22Rv1 (cell line): ENCODE measurements around the gene MPP3.

Source experiments
- H3K27ac ChIP-seq: fragments of 450-650 bp; 2 replicates; pipeline ENCODE4 v1.5.1; 2017
- ZFX ChIP-seq: fragments of 450-650 bp; IDR thresholded peaks from 2 replicates; pipeline ENCODE4 v1.6.1; 2017; ENCODE audit warnings: antibody characterized with exemption, borderline replicate concordance
- TF ChIP-seq, protein P1 (sequence below): fragments of 450-650 bp; IDR thresholded peaks from 2 replicates; pipeline ENCODE4 v1.5.1; 2017; ENCODE audit warnings: mild to moderate bottlenecking

MPP3 gene

DNA sequence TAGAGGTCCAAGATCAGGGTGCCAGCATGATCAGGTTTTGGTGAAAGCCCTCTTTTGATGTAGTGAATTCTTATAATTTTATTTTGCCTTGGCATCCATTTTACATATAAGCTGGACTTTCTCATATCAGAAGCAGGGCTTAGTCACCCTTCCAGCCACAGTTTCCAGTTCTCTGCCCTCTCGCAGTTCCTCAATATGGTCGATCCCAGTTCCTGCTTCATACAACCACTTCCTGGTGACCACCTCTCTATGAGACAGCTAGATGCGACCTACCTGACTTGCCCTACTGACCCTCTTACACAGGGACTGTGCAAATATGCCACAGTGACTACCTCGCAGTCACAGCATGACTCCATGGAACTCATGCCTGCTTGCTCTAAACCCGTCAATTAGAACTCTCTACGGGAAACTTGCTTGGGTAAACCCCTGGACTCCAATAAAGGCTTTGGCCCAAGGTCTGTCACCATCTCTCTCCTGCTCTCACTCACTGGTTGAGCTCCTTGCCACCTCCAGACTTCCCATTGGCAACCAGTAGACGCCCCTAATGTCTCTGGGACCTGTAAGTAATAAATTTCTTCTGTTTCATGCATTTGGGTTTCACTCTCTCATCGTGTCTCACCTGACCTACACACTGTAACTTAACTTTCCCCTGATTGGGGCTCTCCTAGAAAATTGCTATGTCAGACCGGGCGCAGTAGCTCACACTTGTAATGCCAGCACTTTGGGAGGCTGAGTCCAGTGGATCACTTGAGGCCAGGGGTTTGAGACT lies 35.5 kb upstream of the MPP3 start:
- H3K27ac ChIP-seq: no peak overlapping the region
- TF ChIP-seq, protein P1, sequence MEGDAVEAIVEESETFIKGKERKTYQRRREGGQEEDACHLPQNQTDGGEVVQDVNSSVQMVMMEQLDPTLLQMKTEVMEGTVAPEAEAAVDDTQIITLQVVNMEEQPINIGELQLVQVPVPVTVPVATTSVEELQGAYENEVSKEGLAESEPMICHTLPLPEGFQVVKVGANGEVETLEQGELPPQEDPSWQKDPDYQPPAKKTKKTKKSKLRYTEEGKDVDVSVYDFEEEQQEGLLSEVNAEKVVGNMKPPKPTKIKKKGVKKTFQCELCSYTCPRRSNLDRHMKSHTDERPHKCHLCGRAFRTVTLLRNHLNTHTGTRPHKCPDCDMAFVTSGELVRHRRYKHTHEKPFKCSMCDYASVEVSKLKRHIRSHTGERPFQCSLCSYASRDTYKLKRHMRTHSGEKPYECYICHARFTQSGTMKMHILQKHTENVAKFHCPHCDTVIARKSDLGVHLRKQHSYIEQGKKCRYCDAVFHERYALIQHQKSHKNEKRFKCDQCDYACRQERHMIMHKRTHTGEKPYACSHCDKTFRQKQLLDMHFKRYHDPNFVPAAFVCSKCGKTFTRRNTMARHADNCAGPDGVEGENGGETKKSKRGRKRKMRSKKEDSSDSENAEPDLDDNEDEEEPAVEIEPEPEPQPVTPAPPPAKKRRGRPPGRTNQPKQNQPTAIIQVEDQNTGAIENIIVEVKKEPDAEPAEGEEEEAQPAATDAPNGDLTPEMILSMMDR: no peak
- no peak for TF ChIP-seq ZFX

DNA sequence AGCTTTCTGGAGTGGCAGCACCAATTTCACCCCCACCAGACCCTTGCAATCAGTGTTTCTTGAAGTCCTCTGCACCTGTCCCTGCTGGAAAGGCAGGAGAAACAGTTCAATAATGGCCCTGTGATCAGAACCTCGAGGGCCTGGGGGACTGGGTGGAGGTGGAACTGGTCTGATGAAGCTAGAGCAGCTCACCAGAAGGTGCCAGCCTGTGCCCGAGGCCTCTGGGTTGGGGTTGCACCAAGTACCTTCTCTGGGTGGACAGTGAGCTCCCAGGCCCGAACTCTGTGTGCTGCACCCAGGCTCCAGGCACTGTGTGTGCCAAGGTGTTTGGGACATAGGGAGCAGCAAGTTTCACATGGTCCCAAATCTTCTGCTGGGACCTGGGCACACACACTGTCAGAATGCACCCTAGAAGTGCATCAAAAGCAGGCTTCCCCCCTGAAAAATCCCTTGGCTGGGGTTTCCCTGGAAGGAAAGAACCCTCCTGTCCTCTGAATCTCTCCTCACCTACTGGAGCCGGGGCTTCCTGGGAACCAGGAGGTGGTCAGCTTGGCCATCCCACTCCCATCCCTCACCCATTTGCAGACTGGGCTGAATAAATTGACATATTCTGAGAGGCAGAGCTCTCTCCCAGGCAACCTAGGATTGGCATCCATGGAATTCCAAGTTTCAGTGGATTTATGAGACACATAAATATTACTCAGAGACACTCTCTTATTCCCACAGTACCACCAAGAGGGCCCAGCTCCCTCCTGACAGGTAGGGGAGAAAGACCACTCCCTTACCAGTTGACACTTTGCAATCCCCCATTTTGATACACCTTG lies 31.4 kb upstream of the MPP3 start:
- no peak overlapping the region for H3K27ac ChIP-seq
- no peak for TF ChIP-seq ZFX
- TF ChIP-seq, protein P1: no peak

DNA sequence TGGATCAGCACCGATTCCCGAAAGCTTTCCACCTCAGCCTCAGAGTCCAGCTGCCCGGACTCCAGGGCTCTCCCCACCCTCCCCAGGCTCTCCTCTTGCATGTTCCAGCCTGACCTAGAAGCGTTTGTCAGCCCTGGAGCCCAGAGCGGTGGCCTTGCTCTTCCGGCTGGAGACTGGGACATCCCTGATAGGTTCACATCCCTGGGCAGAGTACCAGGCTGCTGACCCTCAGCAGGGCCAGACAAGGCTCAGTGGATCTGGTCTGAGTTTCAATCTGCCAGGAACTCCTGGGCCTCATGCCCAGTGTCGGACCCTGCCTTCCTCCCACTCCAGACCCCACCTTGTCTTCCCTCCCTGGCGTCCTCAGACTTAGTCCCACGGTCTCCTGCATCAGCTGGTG lies 29.0 kb upstream of the MPP3 start:
- H3K27ac ChIP-seq: no peak overlapping the region
- TF ChIP-seq, protein P1: no peak
- no peak for TF ChIP-seq ZFX

DNA sequence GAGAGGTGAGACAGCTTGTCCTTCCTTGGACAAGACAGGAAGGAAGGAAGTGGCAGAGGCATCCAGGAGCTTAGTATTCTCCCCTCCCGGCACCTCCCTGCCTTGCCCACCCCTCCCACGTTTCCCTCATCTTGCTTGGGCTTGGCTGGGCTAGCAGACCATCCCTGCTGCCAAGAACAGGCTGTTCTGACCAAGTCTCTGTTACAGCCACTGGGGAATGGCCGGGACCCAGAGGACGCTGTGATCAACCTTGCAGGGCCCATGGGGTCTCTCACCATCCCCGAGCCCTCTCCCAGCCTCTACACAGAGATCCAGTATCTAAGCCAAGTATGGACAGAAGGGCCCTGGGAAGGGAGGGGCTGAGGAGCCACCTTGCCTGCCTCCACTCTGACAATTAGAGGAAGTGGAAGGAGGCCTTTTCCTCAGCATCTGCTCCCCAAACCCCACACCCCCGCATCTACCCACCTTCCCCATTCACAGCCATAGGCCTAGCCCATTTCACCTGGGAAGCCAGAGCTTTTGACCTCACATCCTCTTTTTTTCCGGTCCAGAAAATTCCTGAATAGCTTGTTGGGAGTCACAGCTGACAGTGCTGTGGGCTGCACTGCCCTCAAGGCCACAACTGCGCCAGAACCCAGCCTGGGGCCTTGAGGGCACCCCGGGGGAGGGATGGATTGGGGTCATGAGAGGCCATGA lies 28.1 kb upstream of the MPP3 start:
- TF ChIP-seq, protein P1: no peak
- no peak for TF ChIP-seq ZFX
- H3K27ac ChIP-seq: no peak overlapping the region

DNA sequence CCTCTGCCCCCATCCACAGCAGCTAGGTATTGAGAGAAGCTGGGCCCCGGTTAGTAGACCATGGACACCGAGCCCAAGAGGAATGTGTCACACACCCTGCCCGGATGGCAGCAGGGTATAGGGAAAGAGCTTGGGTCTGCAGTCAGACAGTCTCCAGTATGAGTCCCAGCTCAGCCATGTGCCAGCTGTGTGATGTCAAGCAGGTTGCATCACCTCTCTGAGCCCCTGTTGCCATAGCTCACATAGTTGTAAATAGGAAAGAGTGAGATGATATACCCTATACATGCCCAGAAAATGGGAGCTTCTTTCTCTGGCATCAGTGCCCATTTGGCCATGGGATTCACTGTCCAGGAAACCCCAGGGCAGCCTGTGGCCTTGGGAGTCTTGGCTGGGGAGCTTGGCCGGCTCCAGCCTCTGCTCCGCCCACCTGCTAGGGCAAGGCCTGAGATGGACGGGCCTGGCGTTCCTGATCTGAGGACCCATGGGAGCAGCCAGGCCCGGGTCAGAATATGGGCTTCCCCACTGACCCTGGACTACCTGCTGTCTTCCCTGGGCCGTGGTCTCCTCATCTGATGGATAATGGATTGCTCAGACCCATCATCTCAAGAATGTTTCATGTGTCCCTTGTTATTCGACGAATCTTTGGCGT lies 27.3 kb upstream of the MPP3 start:
- TF ChIP-seq ZFX: no peak
- TF ChIP-seq, protein P1: no peak
- no peak overlapping the region for H3K27ac ChIP-seq

DNA sequence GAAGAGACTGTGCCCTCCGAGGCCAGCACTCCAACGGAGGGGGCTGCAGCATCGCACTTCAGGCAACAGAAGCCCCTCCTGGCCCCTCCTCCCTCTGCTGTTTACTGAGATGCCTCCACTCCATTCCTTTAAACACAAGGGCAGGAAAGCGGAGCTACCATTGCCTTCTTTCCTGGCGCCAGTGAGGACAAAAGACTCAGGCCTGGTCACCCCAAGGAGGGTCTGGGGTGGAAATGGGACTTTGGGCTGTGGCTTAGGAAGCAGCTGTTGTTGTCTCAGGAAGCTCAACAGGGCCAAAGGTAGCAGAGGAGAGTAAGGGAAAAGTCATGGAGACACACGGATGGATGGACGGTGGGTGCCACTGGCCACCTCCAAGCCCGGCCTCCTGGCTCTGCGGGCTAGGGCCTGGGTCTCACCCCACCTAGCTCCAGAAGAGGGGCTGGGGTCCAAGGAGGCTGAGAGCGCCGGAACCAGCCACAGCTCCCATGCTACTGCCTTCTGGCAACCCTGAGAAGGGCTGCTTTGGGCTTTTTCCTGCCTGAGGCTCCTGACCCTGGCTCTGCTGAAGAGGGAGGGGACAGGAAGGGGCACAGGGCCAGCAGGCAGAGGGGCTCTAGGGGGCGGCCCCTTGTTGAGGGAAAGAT lies 25.1 kb upstream of the MPP3 start:
- no peak for TF ChIP-seq ZFX
- TF ChIP-seq, protein P1: no peak

More for the DNA sequence above, 25.1 kb upstream of the MPP3 start:
- H3K27ac ChIP-seq: no peak overlapping the region
